Measurements from ENCODE around the gene GM2A.

Gene GM2A

DNA sequence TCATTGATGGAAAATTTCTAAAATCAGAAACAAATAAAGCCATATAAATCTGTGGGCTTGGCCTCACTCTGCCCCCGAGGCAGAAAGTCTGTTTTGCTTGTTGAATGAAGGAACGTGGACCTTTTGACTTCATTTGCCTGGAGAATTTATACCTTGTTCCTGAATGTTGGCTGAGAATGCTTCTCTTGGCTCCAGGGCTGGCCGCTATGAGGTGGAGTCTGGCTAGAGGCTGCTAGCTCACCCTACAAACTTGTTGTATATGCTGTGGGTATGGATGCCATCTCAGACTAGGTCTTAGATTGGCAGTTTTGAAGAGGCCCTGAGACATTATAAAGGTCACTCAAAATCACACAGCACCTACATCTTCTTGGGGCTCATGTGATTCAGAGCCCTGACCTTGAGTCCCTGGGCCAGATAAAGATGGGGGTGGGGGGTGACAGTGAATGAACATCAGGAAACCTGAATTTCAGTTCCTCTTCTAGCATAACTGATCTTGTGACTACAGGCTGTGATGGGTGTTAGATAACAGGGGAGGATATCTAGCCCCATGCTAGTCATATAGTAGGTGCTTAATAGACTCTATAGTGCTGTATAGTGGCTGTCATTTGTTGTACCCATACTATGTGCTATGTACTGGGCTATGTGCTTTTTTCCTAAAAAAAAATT is 2.8 kb downstream of the GM2A start:
- Histone ChIP-seq H3K4me3 (ENCODE audit: low read depth in 1 of 2, low read length in 2 of 2) (no peak overlapping the region), H3K9ac (ENCODE audit: low read length) (no peak overlapping the region), H3K27ac (ENCODE audit: low read depth, low read length) (no peak overlapping the region), H3K36me3 (ENCODE audit: insufficient read depth, low read length) (no peaks in the 10 kb centered on the region), H3K4me1 (ENCODE audit: insufficient read depth, low read length) (peaks cover 17% of the 10 kb centered on the region), H3K9me3 (ENCODE audit: low read length) (no peaks in the 10 kb centered on the region), H3K27me3 (ENCODE audit: control insufficient read depth in 1 of 2, insufficient read depth in 2 of 2, low read length in 2 of 2) (no peaks in the 10 kb centered on the region)

- Histone ChIP-seq H3K4me1 (ENCODE audit: insufficient read depth, low read length) (peaks cover 17% of the 10 kb centered on the region), H3K9ac (ENCODE audit: low read length) (no peak overlapping the region), H3K4me3 (ENCODE audit: low read depth in 1 of 2, low read length in 2 of 2) (no peak overlapping the region), H3K36me3 (ENCODE audit: insufficient read depth, low read length) (peaks cover 7% of the 10 kb centered on the region), H3K9me3 (ENCODE audit: low read length) (no peaks in the 10 kb centered on the region), H3K27ac (ENCODE audit: low read depth, low read length) (no peak overlapping the region), H3K27me3 (ENCODE audit: control insufficient read depth in 1 of 2, insufficient read depth in 2 of 2, low read length in 2 of 2) (no peaks in the 10 kb centered on the region)
Measured at GRCh38 chr5:151257731-151258181, 4.8 kb downstream of the GM2A start.

GRCh38 chr5:151258201-151258611 is 5.2 kb downstream of the GM2A start:
- H3K36me3 ChIP-seq (ENCODE audit: insufficient read depth, low read length) = peaks cover 7% of the 10 kb centered on the region
- no peak overlapping the region for H3K4me3 ChIP-seq (ENCODE audit: low read depth in 1 of 2, low read length in 2 of 2)
- H3K27me3 ChIP-seq (ENCODE audit: control insufficient read depth in 1 of 2, insufficient read depth in 2 of 2, low read length in 2 of 2) = no peaks in the 10 kb centered on the region
- no peaks in the 10 kb centered on the region for H3K9me3 ChIP-seq (ENCODE audit: low read length)
- H3K27ac ChIP-seq (ENCODE audit: low read depth, low read length) = no peak overlapping the region
- H3K9ac ChIP-seq (ENCODE audit: low read length) = no peak overlapping the region
- H3K4me1 ChIP-seq (ENCODE audit: insufficient read depth, low read length) = peaks cover 17% of the 10 kb centered on the region

DNA sequence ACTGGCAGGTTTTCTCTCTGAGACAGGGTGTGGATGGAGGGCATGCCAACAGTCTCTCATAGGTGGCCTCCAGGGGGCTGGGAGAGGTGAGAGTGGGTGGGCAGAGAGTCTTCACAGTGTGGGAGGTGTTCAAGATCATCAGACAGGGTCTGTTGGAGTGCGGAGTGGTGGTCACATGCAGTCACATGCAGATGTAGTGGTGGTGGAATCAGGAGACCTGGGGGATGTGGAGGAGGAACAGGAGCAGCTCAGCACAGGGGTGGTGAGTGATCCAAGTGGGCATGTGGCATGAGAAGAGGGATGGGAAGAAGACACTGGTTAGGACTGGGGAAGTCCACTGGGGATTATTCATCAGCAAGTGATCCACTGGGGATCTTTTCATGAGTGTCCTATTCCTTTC is 5.8 kb downstream of the GM2A start:
- H3K36me3 ChIP-seq (ENCODE audit: insufficient read depth, low read length) = peaks cover 7% of the 10 kb centered on the region
- H3K27ac ChIP-seq (ENCODE audit: low read depth, low read length) = no peak overlapping the region
- H3K4me3 ChIP-seq (ENCODE audit: low read depth in 1 of 2, low read length in 2 of 2) = no peak overlapping the region
- no peak overlapping the region for H3K9ac ChIP-seq (ENCODE audit: low read length)
- H3K27me3 ChIP-seq (ENCODE audit: control insufficient read depth in 1 of 2, insufficient read depth in 2 of 2, low read length in 2 of 2) = no peaks in the 10 kb centered on the region
- no peaks in the 10 kb centered on the region for H3K9me3 ChIP-seq (ENCODE audit: low read length)
- H3K4me1 ChIP-seq (ENCODE audit: insufficient read depth, low read length) = peaks cover 12% of the 10 kb centered on the region

DNA sequence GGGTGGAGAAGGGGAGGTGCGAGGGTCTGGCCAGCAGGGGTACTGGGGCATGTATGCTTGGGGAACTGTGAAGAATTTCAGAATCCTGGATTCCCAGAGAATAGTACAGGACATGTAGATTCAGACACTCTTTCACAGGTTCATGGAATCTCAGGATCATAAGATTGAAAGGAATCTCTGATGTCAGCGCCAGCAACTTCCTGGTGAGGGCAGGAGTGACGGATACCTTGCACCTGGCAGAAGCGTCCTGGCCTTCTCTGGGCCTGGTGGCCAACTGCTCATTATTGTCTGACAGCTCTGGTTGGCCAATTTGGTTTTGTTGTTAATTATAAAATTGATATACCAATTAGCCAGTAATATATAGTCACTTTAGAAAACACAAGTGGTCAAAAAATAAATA is 6.9 kb downstream of the GM2A start:
- peaks cover 3% of the 10 kb centered on the region for H3K4me1 ChIP-seq (ENCODE audit: insufficient read depth, low read length)
- no peaks in the 10 kb centered on the region for H3K27me3 ChIP-seq (ENCODE audit: control insufficient read depth in 1 of 2, insufficient read depth in 2 of 2, low read length in 2 of 2)
- peaks cover 14% of the 10 kb centered on the region for H3K36me3 ChIP-seq (ENCODE audit: insufficient read depth, low read length)
- H3K9me3 ChIP-seq (ENCODE audit: low read length) = no peaks in the 10 kb centered on the region
- H3K9ac ChIP-seq (ENCODE audit: low read length) = no peak overlapping the region
- no peak overlapping the region for H3K27ac ChIP-seq (ENCODE audit: low read depth, low read length)
- no peak overlapping the region for H3K4me3 ChIP-seq (ENCODE audit: low read depth in 1 of 2, low read length in 2 of 2)

DNA sequence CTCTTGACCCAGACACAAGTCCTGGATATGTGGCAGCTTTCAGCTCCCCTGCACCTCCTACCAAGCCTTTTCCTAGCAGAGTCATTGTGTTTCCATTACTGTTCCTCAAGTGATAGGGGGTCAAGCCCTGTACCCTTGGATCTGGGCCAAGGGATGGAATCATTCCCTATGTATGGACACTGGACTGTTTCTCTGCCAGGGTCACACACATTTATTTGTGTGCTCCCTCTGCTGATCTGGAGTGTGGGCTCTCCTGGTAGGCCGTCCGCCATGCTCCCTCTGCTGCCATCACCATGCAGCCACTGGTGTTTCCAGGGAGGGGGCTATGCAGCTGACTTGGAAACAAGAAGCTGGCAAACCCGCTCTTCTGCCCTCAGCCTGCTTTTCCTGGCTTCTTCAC is 9.5 kb downstream of the GM2A start:
- Histone ChIP-seq H3K36me3 (ENCODE audit: insufficient read depth, low read length) (peaks cover 25% of the 10 kb centered on the region), H3K9ac (ENCODE audit: low read length) (no peak overlapping the region), H3K9me3 (ENCODE audit: low read length) (no peaks in the 10 kb centered on the region), H3K4me1 (ENCODE audit: insufficient read depth, low read length) (peaks cover under 1% of the 10 kb centered on the region), H3K4me3 (ENCODE audit: low read depth in 1 of 2, low read length in 2 of 2) (no peak overlapping the region), H3K27me3 (ENCODE audit: control insufficient read depth in 1 of 2, insufficient read depth in 2 of 2, low read length in 2 of 2) (no peaks in the 10 kb centered on the region), H3K27ac (ENCODE audit: low read depth, low read length) (no peak overlapping the region)

- Histone ChIP-seq H3K4me3 (ENCODE audit: low read depth in 1 of 2, low read length in 2 of 2) (no peak overlapping the region), H3K27me3 (ENCODE audit: control insufficient read depth in 1 of 2, insufficient read depth in 2 of 2, low read length in 2 of 2) (no peaks in the 10 kb centered on the region), H3K9me3 (ENCODE audit: low read length) (no peaks in the 10 kb centered on the region), H3K36me3 (ENCODE audit: insufficient read depth, low read length) (peaks cover 27% of the 10 kb centered on the region), H3K4me1 (ENCODE audit: insufficient read depth, low read length) (no peaks in the 10 kb centered on the region), H3K27ac (ENCODE audit: low read depth, low read length) (no peak overlapping the region), H3K9ac (ENCODE audit: low read length) (no peak overlapping the region)
Measured at GRCh38 chr5:151264113-151264512, 11.1 kb downstream of the GM2A start.

- no peak overlapping the region for H3K4me3 ChIP-seq (ENCODE audit: low read depth in 1 of 2, low read length in 2 of 2)
- H3K27me3 ChIP-seq (ENCODE audit: control insufficient read depth in 1 of 2, insufficient read depth in 2 of 2, low read length in 2 of 2) = no peaks in the 10 kb centered on the region
- no peaks in the 10 kb centered on the region for H3K9me3 ChIP-seq (ENCODE audit: low read length)
- H3K9ac ChIP-seq (ENCODE audit: low read length) = no peak overlapping the region
- no peak overlapping the region for H3K27ac ChIP-seq (ENCODE audit: low read depth, low read length)
- peaks cover 29% of the 10 kb centered on the region for H3K36me3 ChIP-seq (ENCODE audit: insufficient read depth, low read length)
- no peaks in the 10 kb centered on the region for H3K4me1 ChIP-seq (ENCODE audit: insufficient read depth, low read length)
Measured at GRCh38 chr5:151267491-151268260, 14.7 kb downstream of the GM2A start.

DNA sequence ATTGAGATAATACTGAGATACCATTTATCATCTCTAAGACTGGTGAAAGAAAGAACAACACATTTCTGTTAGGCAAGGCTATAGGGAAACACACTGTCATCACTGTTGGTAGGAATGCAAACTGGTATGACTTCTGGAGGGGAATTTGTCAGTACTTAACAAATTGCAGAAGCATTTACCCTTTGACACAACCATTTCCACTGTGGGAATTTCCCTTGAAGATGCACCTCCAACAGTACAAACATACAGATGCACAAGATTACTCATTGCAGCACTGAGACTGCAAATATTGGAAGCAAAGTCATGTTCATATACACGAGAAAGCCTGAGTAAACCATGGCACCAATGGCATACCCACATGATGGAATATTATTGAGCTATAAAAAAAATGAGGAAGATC is 17.6 kb downstream of the GM2A start:
- H3K9ac ChIP-seq (ENCODE audit: low read length) = no peak overlapping the region
- no peaks in the 10 kb centered on the region for H3K4me1 ChIP-seq (ENCODE audit: insufficient read depth, low read length)
- no peak overlapping the region for H3K4me3 ChIP-seq (ENCODE audit: low read depth in 1 of 2, low read length in 2 of 2)
- no peaks in the 10 kb centered on the region for H3K27me3 ChIP-seq (ENCODE audit: control insufficient read depth in 1 of 2, insufficient read depth in 2 of 2, low read length in 2 of 2)
- no peak overlapping the region for H3K27ac ChIP-seq (ENCODE audit: low read depth, low read length)
- H3K36me3 ChIP-seq (ENCODE audit: insufficient read depth, low read length) = peaks cover 21% of the 10 kb centered on the region
- no peaks in the 10 kb centered on the region for H3K9me3 ChIP-seq (ENCODE audit: low read length)

DNA sequence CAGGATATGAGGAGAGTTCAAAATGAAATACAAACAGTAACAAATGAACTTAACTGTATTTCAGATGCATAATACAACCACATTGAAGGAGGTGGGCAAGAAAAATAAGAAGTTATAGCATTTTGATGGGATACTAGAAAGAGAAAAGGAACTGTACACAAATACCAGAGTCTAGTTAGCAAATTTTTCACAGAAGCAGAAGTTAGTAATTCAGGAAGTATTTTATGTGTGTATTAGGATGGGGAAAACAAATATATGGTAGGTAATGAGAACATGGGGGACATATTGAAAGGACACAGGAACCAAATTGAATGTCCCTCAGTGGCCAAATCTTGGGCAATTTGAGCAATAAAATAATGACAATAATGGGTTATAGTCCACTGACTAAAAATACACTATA is 18.4 kb downstream of the GM2A start:
- H3K4me3 ChIP-seq (ENCODE audit: low read depth in 1 of 2, low read length in 2 of 2) = no peak overlapping the region
- no peak overlapping the region for H3K9ac ChIP-seq (ENCODE audit: low read length)
- H3K36me3 ChIP-seq (ENCODE audit: insufficient read depth, low read length) = peaks cover 21% of the 10 kb centered on the region
- no peaks in the 10 kb centered on the region for H3K9me3 ChIP-seq (ENCODE audit: low read length)
- no peaks in the 10 kb centered on the region for H3K4me1 ChIP-seq (ENCODE audit: insufficient read depth, low read length)
- no peak overlapping the region for H3K27ac ChIP-seq (ENCODE audit: low read depth, low read length)
- no peaks in the 10 kb centered on the region for H3K27me3 ChIP-seq (ENCODE audit: control insufficient read depth in 1 of 2, insufficient read depth in 2 of 2, low read length in 2 of 2)

DNA sequence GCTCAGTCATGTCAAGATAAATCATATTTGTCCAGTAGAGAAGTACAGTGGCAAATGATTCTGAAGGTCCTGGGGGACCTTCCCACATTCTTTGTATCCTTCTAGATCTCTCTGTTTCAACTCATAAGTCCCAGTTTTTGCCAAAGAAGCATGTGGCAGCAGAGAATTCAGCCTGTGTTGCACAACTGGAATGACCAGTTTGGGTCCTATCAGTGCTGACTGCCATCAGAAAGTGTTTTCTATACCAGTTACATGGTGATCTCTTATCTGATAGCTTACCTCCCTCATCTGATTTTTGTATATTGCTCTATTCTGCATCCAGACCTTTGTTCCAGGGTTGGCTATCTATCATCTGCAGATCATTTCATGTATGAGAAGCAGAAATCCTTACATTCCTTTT is 21.7 kb downstream of the GM2A start:
- Histone ChIP-seq H3K4me1 (ENCODE audit: insufficient read depth, low read length) (no peaks in the 10 kb centered on the region), H3K27ac (ENCODE audit: low read depth, low read length) (no peak overlapping the region)

DNA sequence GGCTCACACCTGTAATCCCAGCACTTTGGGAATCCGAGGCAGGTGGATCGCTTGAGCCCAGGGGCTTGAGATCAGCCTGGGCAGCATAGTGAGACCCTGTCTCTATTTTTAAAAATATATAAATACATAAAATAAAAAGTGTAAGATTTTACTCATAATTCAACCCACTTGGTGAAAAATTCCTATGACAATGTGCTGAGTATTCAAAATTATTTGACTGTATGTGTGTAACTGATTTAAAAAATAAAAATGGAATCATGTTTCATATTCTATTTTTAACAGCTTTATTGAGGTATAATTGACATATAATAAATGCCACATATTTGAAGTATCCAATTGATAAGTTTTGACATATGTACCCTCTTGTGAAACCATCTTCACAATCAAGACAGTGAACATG is 22.8 kb downstream of the GM2A start:
- Histone ChIP-seq H3K27me3 (ENCODE audit: control insufficient read depth in 1 of 2, insufficient read depth in 2 of 2, low read length in 2 of 2) (no peaks in the 10 kb centered on the region), H3K4me1 (ENCODE audit: insufficient read depth, low read length) (no peaks in the 10 kb centered on the region), H3K36me3 (ENCODE audit: insufficient read depth, low read length) (no peaks in the 10 kb centered on the region), H3K9me3 (ENCODE audit: low read length) (no peaks in the 10 kb centered on the region), H3K4me3 (ENCODE audit: low read depth in 1 of 2, low read length in 2 of 2) (no peak overlapping the region), H3K27ac (ENCODE audit: low read depth, low read length) (no peak overlapping the region), H3K9ac (ENCODE audit: low read length) (no peak overlapping the region)

More for the DNA sequence above, 21.7 kb downstream of the GM2A start:
- Histone ChIP-seq H3K9me3 (ENCODE audit: low read length) (no peaks in the 10 kb centered on the region), H3K9ac (ENCODE audit: low read length) (no peak overlapping the region), H3K36me3 (ENCODE audit: insufficient read depth, low read length) (peaks cover 3% of the 10 kb centered on the region), H3K4me3 (ENCODE audit: low read depth in 1 of 2, low read length in 2 of 2) (no peak overlapping the region), H3K27me3 (ENCODE audit: control insufficient read depth in 1 of 2, insufficient read depth in 2 of 2, low read length in 2 of 2) (no peaks in the 10 kb centered on the region)

Measured in muscle layer of colon (tissue), 2 donors.